Loucy (cell line): ENCODE data around the gene RPN2.

Experiments
- H2AFZ ChIP-seq: fragments of 200-600 bp; sonication (generic); 2 replicates; pipeline ENCODE4 v1.6.0; 2016; ENCODE audit warnings: antibody characterized with exemption, mild to moderate bottlenecking, low read length, moderate library complexity
- H3F3A ChIP-seq: fragments of 200-600 bp; 2 replicates; pipeline ENCODE4 v1.6.0; 2016; ENCODE audit warnings: antibody characterized with exemption, low read depth, mild to moderate bottlenecking
- H3K27me3 ChIP-seq: fragments of 200-600 bp; sonication (generic); 2 replicates; pipeline ENCODE4 v1.6.1; 2014; ENCODE audit warnings: low read length, mild to moderate bottlenecking; ENCODE audit not compliant: insufficient read depth, poor library complexity, severe bottlenecking
- H3K36me3 ChIP-seq: fragments of 200-600 bp; sonication (generic); 2 replicates; pipeline ENCODE4 v1.6.1; 2016; ENCODE audit warnings: low read length; ENCODE audit not compliant: insufficient read depth
- H3K4me1 ChIP-seq: fragments of 200-600 bp; sonication (generic); 2 replicates; pipeline ENCODE4 v1.5.1; 2014; ENCODE audit warnings: low read length, mild to moderate bottlenecking; ENCODE audit not compliant: insufficient read depth, poor library complexity, severe bottlenecking
- H3K4me2 ChIP-seq: fragments of 200-600 bp; sonication (generic); 2 replicates; pipeline ENCODE4 v1.6.0; 2014; ENCODE audit warnings: antibody characterized with exemption, low read length, low read depth, mild to moderate bottlenecking; ENCODE audit not compliant: poor library complexity, severe bottlenecking
- H3K4me3 ChIP-seq: fragments of 200-600 bp; sonication (generic); 2 replicates; pipeline ENCODE4 v1.5.1; 2014; ENCODE audit warnings: low read length, mild to moderate bottlenecking, mixed read lengths; ENCODE audit not compliant: poor library complexity, severe bottlenecking
- H3K79me2 ChIP-seq: fragments of 200-600 bp; sonication (generic); 2 replicates; pipeline ENCODE4 v1.6.1; 2014; ENCODE audit warnings: low read length; ENCODE audit not compliant: insufficient read depth
- H3K9ac ChIP-seq: fragments of 200-600 bp; sonication (generic); 2 replicates; pipeline ENCODE4 v1.6.0; 2014; ENCODE audit warnings: mild to moderate bottlenecking, low read depth, low read length, moderate library complexity; ENCODE audit not compliant: poor library complexity, severe bottlenecking
- H3K9me2 ChIP-seq: fragments of 200-600 bp; sonication (generic); replicated peaks from 2 replicates; pipeline ENCODE4 v1.6.1; 2016; ENCODE audit warnings: low read depth, low read length, mixed read lengths
- H3K9me3 ChIP-seq: fragments of 200-600 bp; sonication (generic); 2 replicates; pipeline ENCODE4 v1.6.1; 2014; ENCODE audit warnings: mild to moderate bottlenecking, antibody characterized with exemption, low read length, low read depth; ENCODE audit not compliant: insufficient read depth
- H4K20me1 ChIP-seq: fragments of 200-600 bp; sonication (generic); 2 replicates; pipeline ENCODE4 v1.6.0; 2014; ENCODE audit warnings: antibody characterized with exemption, low read length, mild to moderate bottlenecking; ENCODE audit not compliant: insufficient read depth, poor library complexity, severe bottlenecking
- CTCF ChIP-seq: fragments of 200-600 bp; sonication (generic); conservative IDR thresholded peaks from 2 replicates; pipeline ENCODE4 v1.5.1; 2014; ENCODE audit warnings: mild to moderate bottlenecking, antibody characterized with exemption, low read length
- EZH2phosphoT487 ChIP-seq: fragments of 200-600 bp; IDR thresholded peaks from 2 replicates; pipeline ENCODE4 v1.6.1; 2018; ENCODE audit warnings: antibody characterized with exemption, mild to moderate bottlenecking, moderate library complexity, borderline replicate concordance

Gene RPN2

GRCh38 chr20:37249304-37249703 lies 70.2 kb downstream of the RPN2 start:
- H3K79me2 ChIP-seq, result no peaks in the 10 kb centered on the region
- H3K4me3 ChIP-seq, result no peak overlapping the region
- no peaks in the 10 kb centered on the region for H4K20me1 ChIP-seq
- H3K4me2 ChIP-seq, result no peak overlapping the region
- H3K4me1 ChIP-seq, result peaks cover 3% of the 10 kb centered on the region
- H3K9ac ChIP-seq, result no peak overlapping the region
- no peaks in the 10 kb centered on the region for H3K27me3 ChIP-seq
- no peaks in the 10 kb centered on the region for H3F3A ChIP-seq
- no peak overlapping the region for H2AFZ ChIP-seq
- TF ChIP-seq CTCF (no peak), EZH2phosphoT487 (no peak)
- no peaks in the 10 kb centered on the region for H3K9me2 ChIP-seq
- H3K9me3 ChIP-seq, result no peaks in the 10 kb centered on the region
- no peaks in the 10 kb centered on the region for H3K36me3 ChIP-seq

GRCh38 chr20:37251825-37252477 lies 72.8 kb downstream of the RPN2 start:
- Histone ChIP-seq H3K4me1 (no peaks in the 10 kb centered on the region), H3K9ac (no peak overlapping the region), H3K79me2 (no peaks in the 10 kb centered on the region), H3F3A (no peaks in the 10 kb centered on the region), H3K9me3 (no peaks in the 10 kb centered on the region), H3K4me3 (no peak overlapping the region), H3K9me2 (no peaks in the 10 kb centered on the region), H3K36me3 (no peaks in the 10 kb centered on the region), H3K4me2 (no peak overlapping the region), H2AFZ (no peak overlapping the region), H4K20me1 (no peaks in the 10 kb centered on the region), H3K27me3 (no peaks in the 10 kb centered on the region)
- no peak for TF ChIP-seq EZH2phosphoT487
- no peak for TF ChIP-seq CTCF

GRCh38 chr20:37253087-37253486 lies 74.0 kb downstream of the RPN2 start:
- H3K79me2 ChIP-seq, result no peaks in the 10 kb centered on the region
- H3K4me2 ChIP-seq, result no peak overlapping the region
- no peaks in the 10 kb centered on the region for H3K9me3 ChIP-seq
- H3K4me1 ChIP-seq, result no peaks in the 10 kb centered on the region
- no peaks in the 10 kb centered on the region for H3K36me3 ChIP-seq
- H3K27me3 ChIP-seq, result no peaks in the 10 kb centered on the region
- H3K9me2 ChIP-seq, result no peaks in the 10 kb centered on the region
- no peaks in the 10 kb centered on the region for H3F3A ChIP-seq
- H4K20me1 ChIP-seq, result no peaks in the 10 kb centered on the region
- no peak overlapping the region for H2AFZ ChIP-seq
- H3K4me3 ChIP-seq, result no peak overlapping the region
- no peak overlapping the region for H3K9ac ChIP-seq
- TF ChIP-seq CTCF (no peak), EZH2phosphoT487 (no peak)
